ENCODE data around the gene UPB1. TPM values are rescaled to one million over a fixed set of nuclear protein-coding genes. Genes with fewer than 3 reads are reported as not detected.

Gene UPB1
- total and polyA plus RNA-seq, 2 experiments from 2014 or later, result 0.13 TPM; not detected in 1

GRCh38 chr22:24497841-24498258 is 2.7 kb downstream of the UPB1 start:
- no peaks in the 10 kb centered on the region; the same call in 1 of the 2 replicates for H4K20me1 ChIP-seq (replicated peaks; ENCODE audit: insufficient read depth)
- no peak overlapping the region for H3K4me3 ChIP-seq
- peaks cover 42% of the 10 kb centered on the region for H3K27me3 ChIP-seq (ENCODE audit: insufficient read depth)
- H3K4me1 Mint-ChIP-seq, result peaks cover 7% of the 10 kb centered on the region; the same call in 2 of the 3 replicates
- ATAC-seq, result no peak
- DNase-seq (ENCODE audit: low spot score), result no peak
- H3K27ac ChIP-seq (ENCODE audit: low read depth), result no peak overlapping the region
- TF ChIP-seq JUNB (IDR thresholded peaks at IDR 0.05; ENCODE audit: unreplicated experiment) (no peak), ZNF462 (CRISPR knock-in tag; IDR thresholded peaks at IDR 0.05) (no peak), ZNF114 (CRISPR knock-in tag; IDR thresholded peaks at IDR 0.05) (no peak), EZH2 (IDR thresholded peaks at IDR 0.05; ENCODE audit: low read depth, unreplicated experiment) (no peak), CREB1 (CRISPR knock-in tag; IDR thresholded peaks at IDR 0.05; ENCODE audit: low read depth) (no peak), EZH2phosphoT487 (IDR thresholded peaks at IDR 0.05; ENCODE audit: unreplicated experiment) (no peak), ZNF331 (CRISPR knock-in tag; IDR thresholded peaks at IDR 0.05; ENCODE audit: low read depth) (no peak), STAT1 (IDR thresholded peaks at IDR 0.05; ENCODE audit: unreplicated experiment) (no peak), CTCF (conservative IDR thresholded peaks at IDR 0.05; ENCODE audit: low read depth in 2 of 2) (no peak), NANOG (IDR thresholded peaks at IDR 0.05; ENCODE audit: borderline replicate concordance) (no peak), POLR2AphosphoS5 (IDR thresholded peaks at IDR 0.05; ENCODE audit: low read depth) (no peak)
- TF ChIP-seq, protein P1, sequence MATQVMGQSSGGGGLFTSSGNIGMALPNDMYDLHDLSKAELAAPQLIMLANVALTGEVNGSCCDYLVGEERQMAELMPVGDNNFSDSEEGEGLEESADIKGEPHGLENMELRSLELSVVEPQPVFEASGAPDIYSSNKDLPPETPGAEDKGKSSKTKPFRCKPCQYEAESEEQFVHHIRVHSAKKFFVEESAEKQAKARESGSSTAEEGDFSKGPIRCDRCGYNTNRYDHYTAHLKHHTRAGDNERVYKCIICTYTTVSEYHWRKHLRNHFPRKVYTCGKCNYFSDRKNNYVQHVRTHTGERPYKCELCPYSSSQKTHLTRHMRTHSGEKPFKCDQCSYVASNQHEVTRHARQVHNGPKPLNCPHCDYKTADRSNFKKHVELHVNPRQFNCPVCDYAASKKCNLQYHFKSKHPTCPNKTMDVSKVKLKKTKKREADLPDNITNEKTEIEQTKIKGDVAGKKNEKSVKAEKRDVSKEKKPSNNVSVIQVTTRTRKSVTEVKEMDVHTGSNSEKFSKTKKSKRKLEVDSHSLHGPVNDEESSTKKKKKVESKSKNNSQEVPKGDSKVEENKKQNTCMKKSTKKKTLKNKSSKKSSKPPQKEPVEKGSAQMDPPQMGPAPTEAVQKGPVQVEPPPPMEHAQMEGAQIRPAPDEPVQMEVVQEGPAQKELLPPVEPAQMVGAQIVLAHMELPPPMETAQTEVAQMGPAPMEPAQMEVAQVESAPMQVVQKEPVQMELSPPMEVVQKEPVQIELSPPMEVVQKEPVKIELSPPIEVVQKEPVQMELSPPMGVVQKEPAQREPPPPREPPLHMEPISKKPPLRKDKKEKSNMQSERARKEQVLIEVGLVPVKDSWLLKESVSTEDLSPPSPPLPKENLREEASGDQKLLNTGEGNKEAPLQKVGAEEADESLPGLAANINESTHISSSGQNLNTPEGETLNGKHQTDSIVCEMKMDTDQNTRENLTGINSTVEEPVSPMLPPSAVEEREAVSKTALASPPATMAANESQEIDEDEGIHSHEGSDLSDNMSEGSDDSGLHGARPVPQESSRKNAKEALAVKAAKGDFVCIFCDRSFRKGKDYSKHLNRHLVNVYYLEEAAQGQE (IDR thresholded peaks at IDR 0.05; ENCODE audit: unreplicated experiment), result no peak
- TF ChIP-seq, protein P2, sequence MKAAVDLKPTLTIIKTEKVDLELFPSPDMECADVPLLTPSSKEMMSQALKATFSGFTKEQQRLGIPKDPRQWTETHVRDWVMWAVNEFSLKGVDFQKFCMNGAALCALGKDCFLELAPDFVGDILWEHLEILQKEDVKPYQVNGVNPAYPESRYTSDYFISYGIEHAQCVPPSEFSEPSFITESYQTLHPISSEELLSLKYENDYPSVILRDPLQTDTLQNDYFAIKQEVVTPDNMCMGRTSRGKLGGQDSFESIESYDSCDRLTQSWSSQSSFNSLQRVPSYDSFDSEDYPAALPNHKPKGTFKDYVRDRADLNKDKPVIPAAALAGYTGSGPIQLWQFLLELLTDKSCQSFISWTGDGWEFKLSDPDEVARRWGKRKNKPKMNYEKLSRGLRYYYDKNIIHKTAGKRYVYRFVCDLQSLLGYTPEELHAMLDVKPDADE (IDR thresholded peaks at IDR 0.05), result no peak
- H3K79me2 ChIP-seq (replicated peaks; ENCODE audit: insufficient read depth), result no peaks in the 10 kb centered on the region
- H2AFZ ChIP-seq, result no peak overlapping the region
- no peak overlapping the region for H3K4me2 ChIP-seq
- H3K4me1 ChIP-seq (ENCODE audit: insufficient read depth), result peaks cover 6% of the 10 kb centered on the region
- H3K9me2 ChIP-seq (ENCODE audit: insufficient read depth), result no peaks in the 10 kb centered on the region
- H3K27ac Mint-ChIP-seq, result no peak overlapping the region
- H3F3A ChIP-seq (replicated peaks; ENCODE audit: low read depth), result no peaks in the 10 kb centered on the region; the same call in 1 of the 2 replicates
- H3K36me3 Mint-ChIP-seq (ENCODE audit: low read depth), result peaks cover 6% of the 10 kb centered on the region; the same call in 2 of the 3 replicates
- H3K9me3 Mint-ChIP-seq, result peaks cover 12% of the 10 kb centered on the region; the same call in 2 of the 3 replicates
- H3K27me3 Mint-ChIP-seq (ENCODE audit: insufficient read depth, low read depth, poor library complexity), result peaks cover 32% of the 10 kb centered on the region
- no peak overlapping the region for H3K4me3 Mint-ChIP-seq
- H3K36me3 ChIP-seq (ENCODE audit: insufficient read depth), result no peaks in the 10 kb centered on the region; the same call in 1 of the 2 replicates
